ENCODE data around the gene GATA5.

The GATA5 gene

DNA sequence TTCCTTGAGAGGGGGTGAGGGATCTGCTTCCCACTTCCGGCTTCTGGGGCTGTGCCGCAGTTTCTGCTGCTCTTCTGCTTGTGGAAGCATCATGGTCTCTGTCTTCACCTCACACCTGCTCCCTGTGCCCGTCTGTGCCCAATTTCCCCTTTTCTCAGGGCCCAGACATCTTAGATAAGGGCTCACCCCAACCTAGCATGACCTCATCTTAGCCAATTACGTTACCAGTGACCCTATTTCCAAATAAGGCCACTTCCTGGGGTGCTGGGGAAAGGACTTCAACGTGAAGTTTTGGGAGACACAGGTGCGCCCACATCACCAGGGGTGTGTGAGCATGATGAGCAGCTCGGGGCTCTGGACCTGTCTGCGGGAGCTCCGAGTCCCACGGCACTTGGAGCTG lies 27.8 kb downstream of the GATA5 start:
- no peaks in the 10 kb centered on the region for H3K4me1 ChIP-seq (ENCODE audit: control insufficient read depth, insufficient read depth, low read length, poor library complexity, severe bottlenecking)
- DNase-seq = no peak
- no peak overlapping the region for H3K4me3 ChIP-seq (ENCODE audit: insufficient read depth, low read depth, low read length, poor library complexity, severe bottlenecking)
- no peaks in the 10 kb centered on the region for H3K9me3 ChIP-seq (ENCODE audit: control insufficient read depth, low read length)
- no peaks in the 10 kb centered on the region for H3K36me3 ChIP-seq (ENCODE audit: control insufficient read depth, insufficient read depth, low read length)
- H3K27ac ChIP-seq (ENCODE audit: insufficient read depth, low read length, poor library complexity, severe bottlenecking) = no peak overlapping the region
- no peaks in the 10 kb centered on the region for H3K27me3 ChIP-seq (replicated peaks; ENCODE audit: control insufficient read depth, insufficient read depth, low read length, poor library complexity, severe bottlenecking)

DNA sequence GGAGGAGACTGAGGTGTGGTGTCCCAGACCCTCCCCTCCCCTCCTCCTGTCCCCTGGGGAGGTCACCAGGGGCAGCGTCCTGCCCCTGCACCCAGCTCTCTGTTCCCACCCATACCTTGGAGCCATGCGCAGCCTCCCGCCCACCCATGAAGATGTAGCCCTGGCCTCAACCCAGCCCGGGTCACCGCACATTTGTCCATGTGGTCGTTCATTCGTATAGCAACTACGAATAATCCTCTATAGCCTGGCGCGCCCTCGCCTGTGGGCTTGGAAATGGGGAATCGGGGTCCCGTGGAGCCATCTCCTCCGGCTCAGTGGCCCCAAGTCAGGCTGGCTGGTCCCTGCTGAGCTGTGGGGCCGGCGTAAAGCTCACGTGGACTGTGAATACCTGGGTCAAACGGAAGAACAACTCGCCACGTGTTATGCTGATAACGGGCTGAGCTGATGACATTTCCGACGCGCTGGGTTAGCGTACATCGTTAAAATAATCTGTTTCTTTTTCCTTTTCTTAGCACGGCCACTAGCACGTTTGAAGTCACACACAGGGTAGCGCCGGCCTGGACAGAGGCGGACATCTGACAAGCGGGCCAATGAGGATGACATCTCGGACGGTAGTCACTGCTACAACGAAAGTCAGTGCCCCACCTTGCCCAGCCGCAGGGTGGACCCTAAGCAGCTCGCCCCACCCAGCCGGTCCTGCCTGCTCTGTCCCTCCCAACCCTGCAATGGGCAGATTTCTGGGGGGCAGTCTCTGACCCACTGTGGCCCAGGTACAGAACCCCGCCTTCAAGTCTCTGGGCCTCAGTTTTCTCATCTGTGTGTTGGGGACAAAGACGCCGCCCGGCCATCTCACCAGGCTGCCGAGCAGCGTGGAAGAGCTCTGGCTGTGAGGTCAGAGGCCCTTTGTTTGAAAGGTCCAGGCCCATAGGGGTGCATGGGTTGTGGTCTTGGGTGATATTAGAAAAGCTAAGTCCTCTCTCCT lies 28.6 kb downstream of the GATA5 start:
- no peaks in the 10 kb centered on the region for H3K27me3 ChIP-seq (replicated peaks; ENCODE audit: control insufficient read depth, insufficient read depth, low read length, poor library complexity, severe bottlenecking)

DNA sequence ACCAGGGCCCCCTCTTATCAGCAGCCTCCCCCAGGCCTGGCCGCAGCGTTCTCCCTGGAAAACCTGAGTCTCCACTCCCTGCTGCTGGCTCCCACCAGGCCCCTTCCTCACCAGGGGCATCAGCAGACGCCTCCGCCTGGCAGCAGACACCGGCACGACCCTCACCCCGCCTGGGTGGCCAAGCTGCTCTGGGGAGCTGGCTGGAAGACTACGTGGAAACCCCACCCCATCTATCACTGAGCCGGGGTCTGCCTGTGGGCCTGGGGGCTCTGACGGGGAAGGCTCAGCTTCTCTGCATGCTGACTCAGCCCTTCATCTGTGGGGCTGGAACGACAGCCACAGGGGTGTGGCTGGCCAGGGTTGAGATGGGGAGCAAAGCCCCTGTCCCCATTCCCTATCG lies 29.3 kb downstream of the GATA5 start:
- H3K27ac ChIP-seq (ENCODE audit: insufficient read depth, low read length, poor library complexity, severe bottlenecking) = no peak overlapping the region
- H3K36me3 ChIP-seq (ENCODE audit: control insufficient read depth, insufficient read depth, low read length) = no peaks in the 10 kb centered on the region
- no peaks in the 10 kb centered on the region for H3K4me1 ChIP-seq (ENCODE audit: control insufficient read depth, insufficient read depth, low read length, poor library complexity, severe bottlenecking)
- DNase-seq = no peak
- H3K4me3 ChIP-seq (ENCODE audit: insufficient read depth, low read depth, low read length, poor library complexity, severe bottlenecking) = no peak overlapping the region
- H3K9me3 ChIP-seq (ENCODE audit: control insufficient read depth, low read length) = no peaks in the 10 kb centered on the region
- no peaks in the 10 kb centered on the region for H3K27me3 ChIP-seq (replicated peaks; ENCODE audit: control insufficient read depth, insufficient read depth, low read length, poor library complexity, severe bottlenecking)

More for the DNA sequence above, 28.6 kb downstream of the GATA5 start:
- Histone ChIP-seq H3K36me3 (ENCODE audit: control insufficient read depth, insufficient read depth, low read length) (no peaks in the 10 kb centered on the region), H3K27ac (ENCODE audit: insufficient read depth, low read length, poor library complexity, severe bottlenecking) (no peak overlapping the region), H3K4me1 (ENCODE audit: control insufficient read depth, insufficient read depth, low read length, poor library complexity, severe bottlenecking) (no peaks in the 10 kb centered on the region), H3K9me3 (ENCODE audit: control insufficient read depth, low read length) (no peaks in the 10 kb centered on the region), H3K4me3 (ENCODE audit: insufficient read depth, low read depth, low read length, poor library complexity, severe bottlenecking) (no peak overlapping the region)
- DNase-seq = no peak

DNA sequence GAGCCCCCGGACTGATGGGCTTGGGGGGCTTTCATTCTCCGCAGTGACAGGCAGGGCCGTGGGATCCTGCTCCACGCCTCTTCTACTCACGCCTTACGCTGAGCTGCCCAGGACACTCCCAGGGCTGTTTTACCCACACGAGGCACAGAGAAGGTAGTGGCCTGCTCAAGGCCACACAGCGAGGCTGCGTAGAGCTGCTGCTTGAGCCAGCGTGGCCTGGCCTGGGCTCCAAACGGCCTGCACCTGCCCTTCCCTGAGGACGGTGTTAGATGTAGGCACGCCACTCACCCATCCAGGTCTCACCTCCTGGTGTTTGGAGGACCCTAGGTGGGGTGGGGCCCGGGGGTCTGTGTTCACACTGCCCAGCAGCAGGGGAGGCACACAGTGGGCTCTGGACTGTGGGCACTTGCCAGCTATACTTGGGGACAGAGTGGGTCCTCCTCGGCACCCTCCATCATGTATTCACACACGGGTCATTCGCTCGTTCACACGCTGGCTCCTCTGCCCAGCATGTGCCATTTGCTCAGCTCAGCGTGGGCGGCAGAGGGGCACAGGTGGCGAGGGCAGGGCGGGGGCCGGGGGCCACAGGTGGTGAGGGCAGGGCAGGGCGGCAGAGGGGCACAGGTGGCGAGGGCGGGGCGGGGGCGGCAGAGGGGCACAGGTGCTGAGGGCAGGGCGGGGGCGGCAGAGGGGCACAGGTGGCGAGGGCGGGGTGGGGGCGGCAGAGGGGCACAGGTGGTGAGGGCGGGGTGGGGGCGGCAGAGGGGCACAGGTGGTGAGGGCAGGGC lies 30.0 kb downstream of the GATA5 start:
- DNase-seq = no peak
- no peak overlapping the region for H3K4me3 ChIP-seq (ENCODE audit: insufficient read depth, low read depth, low read length, poor library complexity, severe bottlenecking)

GRCh38 chr20:62444286-62444685 lies 31.5 kb downstream of the GATA5 start:
- DNase-seq = no peak
- Histone ChIP-seq H3K9me3 (ENCODE audit: control insufficient read depth, low read length) (no peaks in the 10 kb centered on the region), H3K4me1 (ENCODE audit: control insufficient read depth, insufficient read depth, low read length, poor library complexity, severe bottlenecking) (no peaks in the 10 kb centered on the region), H3K27ac (ENCODE audit: insufficient read depth, low read length, poor library complexity, severe bottlenecking) (no peak overlapping the region), H3K4me3 (ENCODE audit: insufficient read depth, low read depth, low read length, poor library complexity, severe bottlenecking) (no peak overlapping the region), H3K27me3 (replicated peaks; ENCODE audit: control insufficient read depth, insufficient read depth, low read length, poor library complexity, severe bottlenecking) (no peaks in the 10 kb centered on the region), H3K36me3 (ENCODE audit: control insufficient read depth, insufficient read depth, low read length) (no peaks in the 10 kb centered on the region)

More for the DNA sequence above, 30.0 kb downstream of the GATA5 start:
- Histone ChIP-seq H3K9me3 (ENCODE audit: control insufficient read depth, low read length) (no peaks in the 10 kb centered on the region), H3K27me3 (replicated peaks; ENCODE audit: control insufficient read depth, insufficient read depth, low read length, poor library complexity, severe bottlenecking) (no peaks in the 10 kb centered on the region), H3K4me1 (ENCODE audit: control insufficient read depth, insufficient read depth, low read length, poor library complexity, severe bottlenecking) (no peaks in the 10 kb centered on the region), H3K27ac (ENCODE audit: insufficient read depth, low read length, poor library complexity, severe bottlenecking) (no peak overlapping the region), H3K36me3 (ENCODE audit: control insufficient read depth, insufficient read depth, low read length) (no peaks in the 10 kb centered on the region)

DNA sequence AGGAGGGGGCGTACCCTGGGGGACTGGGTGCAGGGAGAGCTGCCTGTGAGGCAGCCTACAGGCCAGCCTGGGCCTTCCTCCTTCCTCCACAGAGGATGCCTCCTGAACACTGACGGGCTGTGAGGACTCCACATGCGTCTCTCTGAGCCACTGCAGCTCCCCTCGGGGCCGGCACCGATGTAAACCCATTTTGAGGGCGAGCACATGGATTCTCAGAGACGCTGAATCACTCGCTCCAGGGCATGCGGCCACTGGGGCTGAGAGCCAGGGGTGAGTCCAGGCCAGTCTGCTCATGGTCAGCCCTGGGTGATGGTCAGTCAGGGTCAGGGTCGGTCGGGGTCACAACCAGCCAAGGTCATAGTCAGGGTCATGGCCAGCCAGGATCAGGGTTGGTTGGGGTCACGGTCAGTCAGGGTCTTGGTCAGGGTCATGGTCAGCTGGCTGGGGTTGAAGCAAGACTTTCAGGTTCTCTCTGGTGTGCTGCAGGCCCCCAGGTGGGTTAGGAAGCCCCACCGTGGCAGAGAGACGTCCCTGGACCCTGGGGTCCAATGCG lies 33.7 kb downstream of the GATA5 start:
- Histone ChIP-seq H3K4me3 (ENCODE audit: insufficient read depth, low read depth, low read length, poor library complexity, severe bottlenecking) (no peak overlapping the region), H3K4me1 (ENCODE audit: control insufficient read depth, insufficient read depth, low read length, poor library complexity, severe bottlenecking) (no peaks in the 10 kb centered on the region), H3K27me3 (replicated peaks; ENCODE audit: control insufficient read depth, insufficient read depth, low read length, poor library complexity, severe bottlenecking) (no peaks in the 10 kb centered on the region), H3K36me3 (ENCODE audit: control insufficient read depth, insufficient read depth, low read length) (no peaks in the 10 kb centered on the region), H3K9me3 (ENCODE audit: control insufficient read depth, low read length) (no peaks in the 10 kb centered on the region), H3K27ac (ENCODE audit: insufficient read depth, low read length, poor library complexity, severe bottlenecking) (no peak overlapping the region)
- no peak for DNase-seq

DNA sequence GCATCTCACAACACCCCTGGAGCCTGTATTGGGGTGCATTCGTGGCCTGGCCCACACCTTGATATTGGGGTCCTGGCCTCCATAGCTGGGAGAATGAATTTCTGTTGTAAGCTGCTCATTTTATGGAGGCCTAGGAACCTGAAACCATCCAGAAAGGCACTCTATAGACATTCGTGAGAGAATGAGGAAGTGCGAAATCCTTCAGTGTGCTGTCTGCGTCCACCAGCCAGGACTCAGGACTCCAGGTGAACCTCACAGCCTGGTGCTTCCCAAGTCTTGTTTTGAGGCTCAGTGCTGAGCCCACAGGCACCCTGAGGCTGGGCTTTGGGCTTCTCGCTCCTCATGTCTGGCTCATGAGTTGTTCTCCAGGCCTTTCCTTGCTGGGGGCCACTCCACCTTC lies 36.6 kb downstream of the GATA5 start:
- Histone ChIP-seq H3K36me3 (ENCODE audit: control insufficient read depth, insufficient read depth, low read length) (no peaks in the 10 kb centered on the region), H3K27me3 (replicated peaks; ENCODE audit: control insufficient read depth, insufficient read depth, low read length, poor library complexity, severe bottlenecking) (no peaks in the 10 kb centered on the region), H3K4me3 (ENCODE audit: insufficient read depth, low read depth, low read length, poor library complexity, severe bottlenecking) (no peak overlapping the region), H3K9me3 (ENCODE audit: control insufficient read depth, low read length) (no peaks in the 10 kb centered on the region), H3K4me1 (ENCODE audit: control insufficient read depth, insufficient read depth, low read length, poor library complexity, severe bottlenecking) (no peaks in the 10 kb centered on the region), H3K27ac (ENCODE audit: insufficient read depth, low read length, poor library complexity, severe bottlenecking) (no peak overlapping the region)
- no peak for DNase-seq

DNA sequence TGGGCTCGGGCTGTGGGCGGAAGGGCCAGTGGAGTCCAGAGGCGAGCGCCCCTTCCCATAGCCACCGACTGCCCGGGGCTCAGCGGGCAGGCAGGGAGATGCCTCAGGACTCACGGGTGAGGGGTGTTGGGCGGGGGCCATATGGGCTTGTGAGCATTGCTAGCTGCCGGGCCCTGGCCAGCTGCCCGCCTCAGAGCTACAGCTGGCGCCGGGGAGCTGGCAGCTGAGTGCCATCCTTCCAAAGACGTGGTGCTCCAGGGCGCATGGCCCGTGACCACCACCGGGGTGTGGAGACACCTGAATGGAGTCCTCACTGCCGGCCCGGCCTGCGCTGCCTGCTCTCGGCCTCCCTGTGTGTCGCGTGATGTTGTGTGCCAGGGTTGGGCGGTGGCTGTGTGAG lies 37.9 kb downstream of the GATA5 start:
- no peaks in the 10 kb centered on the region for H3K4me1 ChIP-seq (ENCODE audit: control insufficient read depth, insufficient read depth, low read length, poor library complexity, severe bottlenecking)
- H3K4me3 ChIP-seq (ENCODE audit: insufficient read depth, low read depth, low read length, poor library complexity, severe bottlenecking) = no peak overlapping the region
- no peak overlapping the region for H3K27ac ChIP-seq (ENCODE audit: insufficient read depth, low read length, poor library complexity, severe bottlenecking)
- H3K9me3 ChIP-seq (ENCODE audit: control insufficient read depth, low read length) = no peaks in the 10 kb centered on the region
- H3K36me3 ChIP-seq (ENCODE audit: control insufficient read depth, insufficient read depth, low read length) = no peaks in the 10 kb centered on the region
- no peak for DNase-seq
- H3K27me3 ChIP-seq (replicated peaks; ENCODE audit: control insufficient read depth, insufficient read depth, low read length, poor library complexity, severe bottlenecking) = no peaks in the 10 kb centered on the region

- Histone ChIP-seq H3K4me3 (ENCODE audit: insufficient read depth, low read depth, low read length, poor library complexity, severe bottlenecking) (no peak overlapping the region), H3K9me3 (ENCODE audit: control insufficient read depth, low read length) (no peaks in the 10 kb centered on the region), H3K36me3 (ENCODE audit: control insufficient read depth, insufficient read depth, low read length) (no peaks in the 10 kb centered on the region), H3K4me1 (ENCODE audit: control insufficient read depth, insufficient read depth, low read length, poor library complexity, severe bottlenecking) (no peaks in the 10 kb centered on the region), H3K27ac (ENCODE audit: insufficient read depth, low read length, poor library complexity, severe bottlenecking) (no peak overlapping the region), H3K27me3 (replicated peaks; ENCODE audit: control insufficient read depth, insufficient read depth, low read length, poor library complexity, severe bottlenecking) (no peaks in the 10 kb centered on the region)
- no peak for DNase-seq
Measured at GRCh38 chr20:62437496-62437895, 38.3 kb downstream of the GATA5 start.

DNA sequence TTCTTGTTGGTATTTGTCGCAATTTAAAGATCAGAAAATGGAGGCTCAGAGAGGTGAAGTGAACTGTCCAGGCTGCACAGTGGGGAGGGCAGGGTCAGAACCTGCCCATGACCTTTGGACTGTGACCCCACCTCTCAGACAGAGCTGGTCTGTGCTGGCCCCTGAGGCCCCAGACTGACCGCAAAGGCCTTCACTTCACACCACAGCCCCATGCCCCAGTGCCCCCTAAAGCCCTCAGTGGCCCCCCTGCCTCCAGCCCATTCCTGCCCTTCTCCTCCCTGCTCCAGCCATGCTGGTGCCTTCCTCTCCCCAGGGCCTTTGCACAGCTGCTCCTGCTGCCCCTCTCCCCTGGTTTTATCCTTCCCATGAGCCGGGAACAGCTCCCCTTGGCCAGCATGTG lies 39.1 kb downstream of the GATA5 start:
- DNase-seq = no peak
- Histone ChIP-seq H3K4me3 (ENCODE audit: insufficient read depth, low read depth, low read length, poor library complexity, severe bottlenecking) (no peak overlapping the region), H3K27ac (ENCODE audit: insufficient read depth, low read length, poor library complexity, severe bottlenecking) (no peak overlapping the region), H3K4me1 (ENCODE audit: control insufficient read depth, insufficient read depth, low read length, poor library complexity, severe bottlenecking) (no peaks in the 10 kb centered on the region), H3K9me3 (ENCODE audit: control insufficient read depth, low read length) (no peaks in the 10 kb centered on the region), H3K36me3 (ENCODE audit: control insufficient read depth, insufficient read depth, low read length) (no peaks in the 10 kb centered on the region), H3K27me3 (replicated peaks; ENCODE audit: control insufficient read depth, insufficient read depth, low read length, poor library complexity, severe bottlenecking) (no peaks in the 10 kb centered on the region)

Measured in effector memory CD4-positive, alpha-beta T cell (primary cell).